ENCODE measurements around the gene SLC25A5. TPM values are rescaled to one million over a fixed set of nuclear protein-coding genes. Genes with fewer than 3 reads are reported as not detected.

The SLC25A5 gene
- total RNA-seq: 235 and 275 TPM in 2 replicates

DNA sequence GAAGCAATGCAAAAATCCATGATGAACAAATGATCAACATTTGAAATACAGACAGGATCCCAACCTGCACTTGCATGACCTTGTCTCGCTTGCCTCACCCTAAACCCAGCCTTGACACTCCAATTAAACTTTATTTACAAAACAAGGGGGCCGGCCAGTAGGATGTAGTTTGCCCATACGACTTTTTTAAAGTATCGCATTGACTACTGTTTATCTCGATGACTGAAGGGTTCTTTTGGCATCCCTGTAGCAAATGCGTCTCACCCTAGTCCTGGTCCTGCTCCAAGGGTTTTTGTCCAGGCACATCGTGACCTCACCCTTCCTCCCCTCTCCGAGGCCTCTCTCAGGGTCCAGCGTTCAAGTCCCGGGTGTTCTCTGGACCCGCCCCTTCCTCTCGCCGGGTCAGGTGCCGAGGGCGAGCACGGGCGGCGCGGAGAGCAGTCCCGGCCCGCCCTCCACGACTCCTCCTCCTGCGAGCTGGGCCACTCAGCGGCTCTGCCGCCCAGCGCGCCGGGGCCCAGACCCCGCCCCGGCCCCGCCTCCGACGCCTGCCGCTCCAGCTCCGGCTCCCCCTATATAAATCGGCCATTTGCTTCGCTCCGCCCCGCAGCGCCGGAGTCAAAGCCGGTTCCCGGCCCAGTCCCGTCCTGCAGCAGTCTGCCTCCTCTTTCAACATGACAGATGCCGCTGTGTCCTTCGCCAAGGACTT is at the start of gene SLC25A5:
Gene SLC25A5 (plus strand): TSS at position 603 of the 709 bp plus-strand sequence. CDS start 72 bp downstream, at position 675.

Other genes starting within 250 kb of the SLC25A5 start
- 84.1 and 86.4 TPM in 2 replicates for gene PGRMC1, start 232.2 kb upstream of the SLC25A5 start, total RNA-seq
- 11.6 and 15.5 TPM in 2 replicates for gene SLC25A43, start 69.1 kb upstream of the SLC25A5 start, total RNA-seq
- 34.4 and 41.8 TPM in 2 replicates for gene STEEP1, start 97.0 kb downstream of the SLC25A5 start, total RNA-seq
- 17.3 and 21.9 TPM in 2 replicates for gene UBE2A, start 106.1 kb downstream of the SLC25A5 start, total RNA-seq
- gene NKRF, start 138.0 kb downstream of the SLC25A5 start, total RNA-seq: 4.7 and 6.3 TPM in 2 replicates
- 13.3 and 16.6 TPM in 2 replicates for gene SEPTIN6, start 224.7 kb downstream of the SLC25A5 start, total RNA-seq